PFSK-1 (cell line): ENCODE data around the gene DCAF15.

Experiments
- POLR2AphosphoS5 ChIP-seq: IDR thresholded peaks from 2 replicates; pipeline ENCODE4 v1.6.1; 2012; ENCODE audit warnings: low read depth, mild to moderate bottlenecking, control low read depth, low read length, moderate library complexity
- REST ChIP-seq, 2 experiments: IDR thresholded peaks; 2 replicates each; pipeline versions ENCODE4 v1.6.1 to v1.8.0; 2011 to 2012; ENCODE audit warnings: low read depth in 2 of 2, low read length in 2 of 2, control low read depth in 1 of 2, inconsistent platforms in 1 of 2, mild to moderate bottlenecking in 1 of 2, moderate library complexity in 1 of 2; ENCODE audit not compliant: insufficient read depth in 1 of 2
- SIN3A ChIP-seq: IDR thresholded peaks from 2 replicates; pipeline ENCODE4 v1.6.1; 2012; ENCODE audit warnings: mild to moderate bottlenecking, low read length, moderate library complexity, borderline replicate concordance; ENCODE audit not compliant: insufficient read depth

GRCh38 chr19:14005349-14006084, 53.2 kb downstream of the DCAF15 start:
- no peak for TF ChIP-seq POLR2AphosphoS5
- no peak for TF ChIP-seq REST (IDR thresholded peaks at IDR 0.05; ENCODE audit: insufficient read depth in 1 of 2, low read depth in 2 of 2, low read length in 2 of 2)
- no peak for TF ChIP-seq SIN3A
